Ectodermal cell (in vitro differentiated cells): ENCODE measurements around the gene ARL6IP5.

ENCODE experiments used
- H3K27ac ChIP-seq: 2 replicates; pipeline ENCODE4 v1.7.0; 2013; ENCODE audit warnings: mild to moderate bottlenecking, low read depth, low read length; ENCODE audit not compliant: insufficient read depth, poor library complexity, severe bottlenecking
- H3K27me3 ChIP-seq: 2 replicates; pipeline ENCODE4 v1.7.0; 2013; ENCODE audit warnings: mild to moderate bottlenecking, low read length; ENCODE audit not compliant: insufficient read depth, control insufficient read depth, poor library complexity, severe bottlenecking
- H3K36me3 ChIP-seq: one replicate; pipeline ENCODE4 v1.7.0; 2013; ENCODE audit warnings: low read length; ENCODE audit not compliant: control insufficient read depth, insufficient read depth
- H3K4me1 ChIP-seq: one replicate; pipeline ENCODE4 v1.7.0; 2013; ENCODE audit warnings: low read length; ENCODE audit not compliant: control insufficient read depth, insufficient read depth
- H3K4me3 ChIP-seq: 2 replicates; pipeline ENCODE4 v1.7.0; 2013; ENCODE audit warnings: low read depth, low read length, control low read depth; ENCODE audit not compliant: insufficient read depth
- H3K9me3 ChIP-seq: 2 replicates; pipeline ENCODE4 v1.7.0; 2013; ENCODE audit warnings: mild to moderate bottlenecking, low read length, moderate library complexity; ENCODE audit not compliant: control insufficient read depth
- WGBS, 2 experiments: methylation state at CpG; one replicate each; pipeline ENCODE4 v1.1.7; 2013; ENCODE audit warnings: missing lambda C conversion rate in 2 of 2; 5-methylcytosine and 5-hydroxymethylcytosine counted together

ARL6IP5 gene

GRCh38 chr3:69145688-69146087 lies 61.0 kb downstream of the ARL6IP5 start:
- no peaks in the 10 kb centered on the region for H3K9me3 ChIP-seq
- H3K27ac ChIP-seq, result no peak overlapping the region
- H3K4me3 ChIP-seq, result no peak overlapping the region
- H3K36me3 ChIP-seq, result no peaks in the 10 kb centered on the region
- H3K27me3 ChIP-seq, result no peaks in the 10 kb centered on the region
- H3K4me1 ChIP-seq, result peaks cover 12% of the 10 kb centered on the region

GRCh38 chr3:69149586-69149985 lies 64.8 kb downstream of the ARL6IP5 start:
- Histone ChIP-seq H3K4me1 (peaks cover 6% of the 10 kb centered on the region), H3K27ac (no peak overlapping the region), H3K9me3 (no peaks in the 10 kb centered on the region), H3K4me3 (no peak overlapping the region), H3K36me3 (no peaks in the 10 kb centered on the region), H3K27me3 (no peaks in the 10 kb centered on the region)
- 89 to 91% methylated on average over 2 to 3 of the region's 3 CpGs for WGBS, 2 experiments
